Measurements from ENCODE around the gene GARIN5A.

GRCh38 chr19:50459067-50459456, 17.6 kb downstream of the GARIN5A start:
- TF ChIP-seq POLR2A (IDR thresholded peaks at IDR 0.05) (no peak), CTCF (IDR thresholded peaks at IDR 0.05) (no peak)

Data from adrenal gland (tissue), 5 donors.